GM23338 (cell line): ENCODE results near the gene CCDC57. TPM values are rescaled to one million over a fixed set of nuclear protein-coding genes. Genes with fewer than 3 reads are reported as not detected.

Experiments
- ATAC-seq: fragments of 200-7000 bp; cut with Tn5 transposase; 3 replicates; pipeline ENCODE4 v1.9.1; 2020
- DNase-seq: peaks from one replicate; pipeline ENCODE4 v3.0.0-alpha.2; 2015; ENCODE audit warnings: low spot score
- H2AFZ ChIP-seq: fragments of 200-600 bp; sonication (generic); 2 replicates; pipeline ENCODE4 v1.8.0; 2016; ENCODE audit warnings: antibody characterized with exemption, mild to moderate bottlenecking, moderate library complexity
- H3F3A ChIP-seq: fragments of 200-600 bp; sonication (generic); replicated peaks from 2 replicates; pipeline ENCODE4 v1.8.0; 2017; ENCODE audit warnings: antibody characterized with exemption, mixed run types, low read depth
- H3K27ac ChIP-seq: fragments of 200-600 bp; sonication (generic); 2 replicates; pipeline ENCODE4 v1.6.1; 2016; ENCODE audit warnings: low read depth
- H3K27me3 ChIP-seq: fragments of 200-600 bp; sonication (generic); 2 replicates; pipeline ENCODE4 v1.8.0; 2016; ENCODE audit warnings: mild to moderate bottlenecking, mixed run types, moderate library complexity; ENCODE audit not compliant: insufficient read depth
- H3K36me3 ChIP-seq: fragments of 200-600 bp; sonication (generic); 2 replicates; pipeline ENCODE4 v1.8.0; 2016; ENCODE audit warnings: mild to moderate bottlenecking; ENCODE audit not compliant: insufficient read depth
- H3K4me1 ChIP-seq: fragments of 200-600 bp; sonication (generic); 2 replicates; pipeline ENCODE4 v1.8.0; 2016; ENCODE audit warnings: mild to moderate bottlenecking, moderate library complexity; ENCODE audit not compliant: insufficient read depth
- H3K4me2 ChIP-seq: fragments of 200-600 bp; sonication (generic); 2 replicates; pipeline ENCODE4 v1.7.1; 2017; ENCODE audit warnings: mixed run types
- H3K4me3 ChIP-seq: fragments of 200-600 bp; sonication (generic); 2 replicates; pipeline ENCODE4 v1.6.1; 2016; ENCODE audit warnings: mixed run types
- H3K79me2 ChIP-seq: fragments of 200-600 bp; sonication (generic); replicated peaks from 2 replicates; pipeline ENCODE4 v1.8.0; 2017; ENCODE audit warnings: mild to moderate bottlenecking; ENCODE audit not compliant: insufficient read depth
- H3K9me2 ChIP-seq: fragments of 200-600 bp; sonication (generic); 2 replicates; pipeline ENCODE4 v1.8.0; 2017; ENCODE audit not compliant: insufficient read depth
- H4K20me1 ChIP-seq: fragments of 200-600 bp; sonication (generic); replicated peaks from 2 replicates; pipeline ENCODE4 v1.8.0; 2017; ENCODE audit warnings: mild to moderate bottlenecking; ENCODE audit not compliant: insufficient read depth
- H3K27ac Mint-ChIP-seq: 2 replicates; pipeline ENCODE4 v1.8.0; 2020; ENCODE audit warnings: inconsistent platforms, mild to moderate bottlenecking, moderate library complexity, mixed read lengths
- H3K27me3 Mint-ChIP-seq: 3 replicates; pipeline ENCODE4 v1.8.0; 2022; ENCODE audit warnings: low read depth, mild to moderate bottlenecking, moderate library complexity, mixed read lengths, inconsistent platforms; ENCODE audit not compliant: insufficient read depth, poor library complexity
- H3K36me3 Mint-ChIP-seq: 3 replicates; pipeline ENCODE4 v1.8.0; 2021; ENCODE audit warnings: low read depth, mild to moderate bottlenecking, inconsistent platforms, moderate library complexity, mixed read lengths
- H3K4me1 Mint-ChIP-seq: 3 replicates; pipeline ENCODE4 v1.8.0; 2020; ENCODE audit warnings: mild to moderate bottlenecking, inconsistent platforms, mixed read lengths
- H3K4me3 Mint-ChIP-seq: 3 replicates; pipeline ENCODE4 v1.8.0; 2021; ENCODE audit warnings: moderate library complexity, mild to moderate bottlenecking, inconsistent platforms, mixed read lengths
- H3K9me3 Mint-ChIP-seq: 3 replicates; pipeline ENCODE4 v1.8.0; 2020; ENCODE audit warnings: moderate library complexity, mild to moderate bottlenecking, inconsistent platforms, mixed read lengths
- CREB1 ChIP-seq: fragments of 250-450 bp; sonication (Bioruptor Pico); IDR thresholded peaks from 2 replicates; pipeline ENCODE4 v1.5.0; 2020; ENCODE audit warnings: low read depth, mild to moderate bottlenecking, moderate library complexity
- ETS1 ChIP-seq: IDR thresholded peaks from 2 replicates; pipeline ENCODE4 v1.6.1; 2016; ENCODE audit warnings: antibody characterized with exemption
- EZH2 ChIP-seq: fragments of 200-600 bp; sonication (generic); IDR thresholded peaks from one replicate; pipeline ENCODE4 v1.8.0; 2017; ENCODE audit warnings: antibody characterized with exemption, mild to moderate bottlenecking, low read depth; ENCODE audit not compliant: unreplicated experiment
- EZH2phosphoT487 ChIP-seq: fragments of 200-600 bp; sonication (generic); IDR thresholded peaks from one replicate; pipeline ENCODE4 v1.8.1; 2018; ENCODE audit warnings: antibody characterized with exemption; ENCODE audit not compliant: unreplicated experiment
- JUNB ChIP-seq: IDR thresholded peaks from one replicate; pipeline ENCODE4 v1.6.1; 2016; ENCODE audit warnings: antibody characterized with exemption; ENCODE audit not compliant: unreplicated experiment
- NANOG ChIP-seq: IDR thresholded peaks from 2 replicates; pipeline ENCODE4 v1.6.1; 2016; ENCODE audit warnings: antibody characterized with exemption, borderline replicate concordance
- POLR2AphosphoS5 ChIP-seq: IDR thresholded peaks from 2 replicates; pipeline ENCODE4 v1.6.1; 2016; ENCODE audit warnings: antibody characterized with exemption, low read depth
- STAT1 ChIP-seq: IDR thresholded peaks from one replicate; pipeline ENCODE4 v1.6.1; 2016; ENCODE audit warnings: antibody characterized with exemption; ENCODE audit not compliant: unreplicated experiment
- ZNF114 ChIP-seq: fragments of 250-450 bp; sonication (Bioruptor Pico); IDR thresholded peaks from 2 replicates; pipeline ENCODE4 v1.5.0; 2020; ENCODE audit warnings: mild to moderate bottlenecking, moderate library complexity
- ZNF331 ChIP-seq: fragments of 250-450 bp; sonication (Bioruptor Pico); IDR thresholded peaks from 2 replicates; pipeline ENCODE4 v1.5.0; 2020; ENCODE audit warnings: low read depth, mild to moderate bottlenecking, moderate library complexity
- ZNF462 ChIP-seq: fragments of 250-450 bp; sonication (Bioruptor Pico); IDR thresholded peaks from 2 replicates; pipeline ENCODE4 v1.5.0; 2020; ENCODE audit warnings: mild to moderate bottlenecking, moderate library complexity
- polyA plus RNA-seq: library from polyadenylated mRNA; unstranded; fragments of >200 nt; fragmentation: Nextera tagmentation; extraction: Ambion mirVana; gene quantifications from 2 replicates; pipeline ENCODE4 v1.2.1, GENCODE V29; 2016
- total RNA-seq: library from RNA; depleted of rRNA; stranded (reverse); fragments of >200 nt; shearing (Covaris generic); gene quantifications from 2 replicates; pipeline ENCODE4 v1.2.3, GENCODE V29; 2014
- TF ChIP-seq, protein P1 (sequence below): IDR thresholded peaks from one replicate; pipeline ENCODE4 v1.6.1; 2018; ENCODE audit warnings: antibody characterized with exemption; ENCODE audit not compliant: unreplicated experiment
- TF ChIP-seq, protein P2 (sequence below), 2 experiments: fragments of 200-600 bp in 1 of 2; sonication (generic) in 1 of 2; conservative IDR thresholded peaks; 2 replicates each; pipeline versions ENCODE4 v1.5.1 to v1.6.1; 2016 to 2017; ENCODE audit warnings: antibody characterized with exemption in 2 of 2, low read depth in 2 of 2, mild to moderate bottlenecking in 2 of 2, moderate library complexity in 1 of 2

CCDC57 gene
- total and polyA plus RNA-seq, 2 experiments from 2014 or later: 7.0 to 16.3 TPM

GRCh38 chr17:82070611-82071010 is 142.0 kb downstream of the CCDC57 start:
- H3K27ac ChIP-seq: no peak overlapping the region
- DNase-seq: no peak
- Mint-ChIP-seq H3K27ac (no peak overlapping the region), H3K4me3 (no peak overlapping the region), H3K4me1 (peaks cover 4% of the 10 kb centered on the region; the same call in 2 of the 3 replicates), H3K36me3 (no peaks in the 10 kb centered on the region; the same call in 2 of the 3 replicates), H3K9me3 (no peaks in the 10 kb centered on the region; the same call in 2 of the 3 replicates), H3K27me3 (peaks cover 10% of the 10 kb centered on the region)
- TF ChIP-seq EZH2phosphoT487 (no peak), STAT1 (no peak), ZNF114 (CRISPR knock-in tag) (no peak), EZH2 (no peak), JUNB (no peak), POLR2AphosphoS5 (no peak), ZNF331 (CRISPR knock-in tag) (no peak), ZNF462 (CRISPR knock-in tag) (no peak), NANOG (no peak), ETS1 (no peak), CREB1 (CRISPR knock-in tag) (no peak)
- TF ChIP-seq, protein P1, sequence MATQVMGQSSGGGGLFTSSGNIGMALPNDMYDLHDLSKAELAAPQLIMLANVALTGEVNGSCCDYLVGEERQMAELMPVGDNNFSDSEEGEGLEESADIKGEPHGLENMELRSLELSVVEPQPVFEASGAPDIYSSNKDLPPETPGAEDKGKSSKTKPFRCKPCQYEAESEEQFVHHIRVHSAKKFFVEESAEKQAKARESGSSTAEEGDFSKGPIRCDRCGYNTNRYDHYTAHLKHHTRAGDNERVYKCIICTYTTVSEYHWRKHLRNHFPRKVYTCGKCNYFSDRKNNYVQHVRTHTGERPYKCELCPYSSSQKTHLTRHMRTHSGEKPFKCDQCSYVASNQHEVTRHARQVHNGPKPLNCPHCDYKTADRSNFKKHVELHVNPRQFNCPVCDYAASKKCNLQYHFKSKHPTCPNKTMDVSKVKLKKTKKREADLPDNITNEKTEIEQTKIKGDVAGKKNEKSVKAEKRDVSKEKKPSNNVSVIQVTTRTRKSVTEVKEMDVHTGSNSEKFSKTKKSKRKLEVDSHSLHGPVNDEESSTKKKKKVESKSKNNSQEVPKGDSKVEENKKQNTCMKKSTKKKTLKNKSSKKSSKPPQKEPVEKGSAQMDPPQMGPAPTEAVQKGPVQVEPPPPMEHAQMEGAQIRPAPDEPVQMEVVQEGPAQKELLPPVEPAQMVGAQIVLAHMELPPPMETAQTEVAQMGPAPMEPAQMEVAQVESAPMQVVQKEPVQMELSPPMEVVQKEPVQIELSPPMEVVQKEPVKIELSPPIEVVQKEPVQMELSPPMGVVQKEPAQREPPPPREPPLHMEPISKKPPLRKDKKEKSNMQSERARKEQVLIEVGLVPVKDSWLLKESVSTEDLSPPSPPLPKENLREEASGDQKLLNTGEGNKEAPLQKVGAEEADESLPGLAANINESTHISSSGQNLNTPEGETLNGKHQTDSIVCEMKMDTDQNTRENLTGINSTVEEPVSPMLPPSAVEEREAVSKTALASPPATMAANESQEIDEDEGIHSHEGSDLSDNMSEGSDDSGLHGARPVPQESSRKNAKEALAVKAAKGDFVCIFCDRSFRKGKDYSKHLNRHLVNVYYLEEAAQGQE: no peak
- TF ChIP-seq, protein P2, sequence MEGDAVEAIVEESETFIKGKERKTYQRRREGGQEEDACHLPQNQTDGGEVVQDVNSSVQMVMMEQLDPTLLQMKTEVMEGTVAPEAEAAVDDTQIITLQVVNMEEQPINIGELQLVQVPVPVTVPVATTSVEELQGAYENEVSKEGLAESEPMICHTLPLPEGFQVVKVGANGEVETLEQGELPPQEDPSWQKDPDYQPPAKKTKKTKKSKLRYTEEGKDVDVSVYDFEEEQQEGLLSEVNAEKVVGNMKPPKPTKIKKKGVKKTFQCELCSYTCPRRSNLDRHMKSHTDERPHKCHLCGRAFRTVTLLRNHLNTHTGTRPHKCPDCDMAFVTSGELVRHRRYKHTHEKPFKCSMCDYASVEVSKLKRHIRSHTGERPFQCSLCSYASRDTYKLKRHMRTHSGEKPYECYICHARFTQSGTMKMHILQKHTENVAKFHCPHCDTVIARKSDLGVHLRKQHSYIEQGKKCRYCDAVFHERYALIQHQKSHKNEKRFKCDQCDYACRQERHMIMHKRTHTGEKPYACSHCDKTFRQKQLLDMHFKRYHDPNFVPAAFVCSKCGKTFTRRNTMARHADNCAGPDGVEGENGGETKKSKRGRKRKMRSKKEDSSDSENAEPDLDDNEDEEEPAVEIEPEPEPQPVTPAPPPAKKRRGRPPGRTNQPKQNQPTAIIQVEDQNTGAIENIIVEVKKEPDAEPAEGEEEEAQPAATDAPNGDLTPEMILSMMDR (conservative IDR thresholded peaks at IDR 0.05; ENCODE audit: low read depth in 2 of 2): no peak
- no peak for ATAC-seq
- no peaks in the 10 kb centered on the region; the same call in 1 of the 2 replicates for H3K27me3 ChIP-seq
- no peak overlapping the region for H3K4me3 ChIP-seq
- H3F3A ChIP-seq: 0 out of 2 replicates have a peak, but pooled peaks cover 4% of the 10 kb centered on the region
- 0 out of 2 replicates have a peak, but pooled peaks cover 3% of the 10 kb centered on the region for H4K20me1 ChIP-seq
- no peak overlapping the region for H2AFZ ChIP-seq
- H3K4me2 ChIP-seq: no peak overlapping the region
- no peaks in the 10 kb centered on the region for H3K79me2 ChIP-seq
- H3K4me1 ChIP-seq: no peaks in the 10 kb centered on the region
- H3K9me2 ChIP-seq: no peaks in the 10 kb centered on the region
- no peaks in the 10 kb centered on the region for H3K36me3 ChIP-seq
